Measurements from ENCODE around the gene CD82. TPM values are rescaled to one million over a fixed set of nuclear protein-coding genes. Genes with fewer than 3 reads are reported as not detected.
"Not testable (repeated sequence)": the region's sequence is repeated elsewhere in the genome, so short reads cannot be mapped to it uniquely, and the experiment has no call there.

Gene CD82
- total and polyA plus RNA-seq, 2 donors from 2014 or later: 59.3 to 94.4 TPM

DNA sequence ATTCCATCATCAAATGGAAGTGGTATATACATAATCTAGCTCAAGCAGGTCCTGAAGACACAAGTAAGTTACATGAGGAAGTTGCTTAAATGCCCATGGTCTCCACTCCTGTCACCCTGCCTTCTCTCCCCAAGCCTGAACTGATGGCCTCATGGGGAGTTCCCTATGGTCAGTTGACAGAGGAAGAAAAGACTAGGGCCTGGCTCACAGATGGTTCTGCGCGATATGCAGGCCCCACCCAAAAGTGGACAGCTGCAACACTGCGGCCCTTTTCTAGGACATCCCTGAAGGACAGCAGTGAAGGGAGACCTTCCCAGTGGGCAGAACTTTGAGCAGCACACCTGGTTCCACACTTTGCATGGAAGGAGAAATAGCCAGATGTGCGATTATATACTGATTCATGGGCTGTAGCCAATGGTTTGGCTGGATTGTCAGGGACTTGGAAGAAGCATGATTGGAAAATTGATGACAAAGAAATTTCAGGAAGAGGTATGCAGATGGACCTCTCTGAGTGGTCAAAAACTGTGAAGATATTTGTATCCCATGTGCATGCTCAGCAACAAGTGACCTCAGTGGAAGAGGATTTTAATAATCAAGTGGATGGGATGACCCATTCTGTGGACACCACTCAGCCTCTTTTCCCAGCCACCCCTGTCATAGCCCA lies 17.3 kb upstream of the CD82 start:
- DNase-seq (no peak), FAIRE-seq (no peak)
- no peaks in the 10 kb centered on the region for H3K27me3 ChIP-seq (ENCODE audit: control insufficient read depth, insufficient read depth, low read length)
- H3K4me1 ChIP-seq (ENCODE audit: control insufficient read depth in 2 of 3, insufficient read depth in 2 of 3, low read depth in 1 of 3, low read length in 3 of 3): no peaks in the 10 kb centered on the region
- H3K9ac ChIP-seq (ENCODE audit: low read length in 3 of 3): no peak overlapping the region
- H3K27ac ChIP-seq (ENCODE audit: low read depth in 2 of 2, low read length in 2 of 2): no peak overlapping the region
- no peak overlapping the region for H3K4me3 ChIP-seq (ENCODE audit: low read length in 3 of 3)
- H3K9me3 ChIP-seq (ENCODE audit: control insufficient read depth in 2 of 3, insufficient read depth in 1 of 3, low read length in 3 of 3): no peaks in the 10 kb centered on the region
- intact Hi-C loops (cut with DNase I): no loop called here
- TF ChIP-seq, protein P1, sequence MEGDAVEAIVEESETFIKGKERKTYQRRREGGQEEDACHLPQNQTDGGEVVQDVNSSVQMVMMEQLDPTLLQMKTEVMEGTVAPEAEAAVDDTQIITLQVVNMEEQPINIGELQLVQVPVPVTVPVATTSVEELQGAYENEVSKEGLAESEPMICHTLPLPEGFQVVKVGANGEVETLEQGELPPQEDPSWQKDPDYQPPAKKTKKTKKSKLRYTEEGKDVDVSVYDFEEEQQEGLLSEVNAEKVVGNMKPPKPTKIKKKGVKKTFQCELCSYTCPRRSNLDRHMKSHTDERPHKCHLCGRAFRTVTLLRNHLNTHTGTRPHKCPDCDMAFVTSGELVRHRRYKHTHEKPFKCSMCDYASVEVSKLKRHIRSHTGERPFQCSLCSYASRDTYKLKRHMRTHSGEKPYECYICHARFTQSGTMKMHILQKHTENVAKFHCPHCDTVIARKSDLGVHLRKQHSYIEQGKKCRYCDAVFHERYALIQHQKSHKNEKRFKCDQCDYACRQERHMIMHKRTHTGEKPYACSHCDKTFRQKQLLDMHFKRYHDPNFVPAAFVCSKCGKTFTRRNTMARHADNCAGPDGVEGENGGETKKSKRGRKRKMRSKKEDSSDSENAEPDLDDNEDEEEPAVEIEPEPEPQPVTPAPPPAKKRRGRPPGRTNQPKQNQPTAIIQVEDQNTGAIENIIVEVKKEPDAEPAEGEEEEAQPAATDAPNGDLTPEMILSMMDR (IDR thresholded peaks at IDR 0.05; ENCODE audit: borderline replicate concordance, extremely low read depth, insufficient read depth): no peak
- no peaks in the 10 kb centered on the region for H3K36me3 ChIP-seq (ENCODE audit: control insufficient read depth in 2 of 3, insufficient read depth in 3 of 3, low read length in 3 of 3)

DNA sequence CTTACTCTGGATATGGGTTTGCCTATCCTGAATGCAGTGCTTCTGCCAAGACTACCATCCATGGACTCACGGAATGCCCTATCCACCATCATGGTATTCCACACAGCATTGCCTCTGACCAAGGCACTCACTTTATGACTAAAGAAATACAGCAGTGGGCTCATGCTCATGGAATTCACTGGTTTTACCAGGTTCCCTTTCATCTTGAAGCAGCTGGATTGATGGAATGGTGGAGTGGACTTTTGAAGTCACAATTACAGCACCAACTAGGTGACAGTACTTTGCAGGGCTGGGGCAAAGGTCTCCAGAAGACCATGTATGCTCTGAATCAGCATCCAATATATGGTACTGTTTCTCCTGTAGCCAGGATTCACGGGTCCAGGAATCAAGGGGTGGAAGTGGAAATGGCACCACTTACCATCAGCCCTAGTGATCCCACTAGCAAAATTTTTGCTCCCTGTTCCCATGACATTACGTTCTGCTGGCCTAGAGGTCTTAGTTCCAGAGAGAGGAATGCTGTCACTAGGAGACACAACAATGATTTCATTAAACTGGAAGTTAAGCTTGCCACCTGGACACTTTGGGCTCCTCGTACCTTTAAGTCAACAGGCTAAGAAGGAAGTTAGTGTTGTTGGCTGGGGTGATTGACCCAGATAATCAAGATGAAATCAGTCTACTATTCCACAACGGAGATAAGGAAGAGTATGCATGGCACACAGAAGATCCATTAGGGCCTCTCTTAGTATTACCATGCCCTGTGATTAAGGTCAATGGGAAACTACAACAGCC lies 16.3 kb upstream of the CD82 start:
- H3K36me3 ChIP-seq (ENCODE audit: control insufficient read depth in 2 of 3, insufficient read depth in 3 of 3, low read length in 3 of 3); intact Hi-C loops (cut with DNase I); H3K27ac ChIP-seq (ENCODE audit: low read depth in 2 of 2, low read length in 2 of 2); H3K27me3 ChIP-seq (ENCODE audit: control insufficient read depth, insufficient read depth, low read length); H3K4me1 ChIP-seq (ENCODE audit: control insufficient read depth in 2 of 3, insufficient read depth in 2 of 3, low read depth in 1 of 3, low read length in 3 of 3); H3K4me3 ChIP-seq (ENCODE audit: low read length in 3 of 3); FAIRE-seq; H3K9ac ChIP-seq (ENCODE audit: low read length in 3 of 3); DNase-seq; H3K9me3 ChIP-seq (ENCODE audit: control insufficient read depth in 2 of 3, insufficient read depth in 1 of 3, low read length in 3 of 3): not testable (repeated sequence)

DNA sequence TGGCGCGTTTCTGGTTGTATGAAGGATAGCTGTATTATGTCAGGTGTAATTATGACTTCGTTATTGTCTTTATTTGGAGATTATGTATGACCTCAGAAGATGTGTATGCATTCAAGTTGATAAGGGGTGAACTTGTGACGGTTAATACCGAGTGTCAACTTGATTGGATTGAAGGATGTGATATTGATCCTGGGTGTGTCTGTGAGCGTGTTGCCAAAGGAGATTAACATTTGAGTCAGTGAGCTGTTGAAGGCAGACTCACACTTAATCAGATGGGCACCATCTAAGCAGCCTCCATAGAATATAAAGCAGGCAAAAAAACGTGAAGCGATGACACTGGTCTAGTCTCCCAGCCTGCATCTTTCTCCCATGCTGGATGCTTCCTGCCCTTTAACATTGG lies 15.3 kb upstream of the CD82 start:
- Histone ChIP-seq H3K4me1 (ENCODE audit: control insufficient read depth in 2 of 3, insufficient read depth in 2 of 3, low read depth in 1 of 3, low read length in 3 of 3) (no peaks in the 10 kb centered on the region), H3K9ac (ENCODE audit: low read length in 3 of 3) (no peak overlapping the region), H3K4me3 (ENCODE audit: low read length in 3 of 3) (no peak overlapping the region), H3K27me3 (ENCODE audit: control insufficient read depth, insufficient read depth, low read length) (no peaks in the 10 kb centered on the region), H3K36me3 (ENCODE audit: control insufficient read depth in 2 of 3, insufficient read depth in 3 of 3, low read length in 3 of 3) (no peaks in the 10 kb centered on the region), H3K9me3 (ENCODE audit: control insufficient read depth in 2 of 3, insufficient read depth in 1 of 3, low read length in 3 of 3) (no peaks in the 10 kb centered on the region), H3K27ac (ENCODE audit: low read depth in 2 of 2, low read length in 2 of 2) (no peak overlapping the region)
- TF ChIP-seq, protein P1 (IDR thresholded peaks at IDR 0.05; ENCODE audit: borderline replicate concordance, extremely low read depth, insufficient read depth): no peak
- DNase-seq (no peak), FAIRE-seq (no peak)
- intact Hi-C loops (cut with DNase I): loop anchor here (10.0 kb wide), 1 partner anchor 355 kb away; no protein-coding TSS in a partner anchor

DNA sequence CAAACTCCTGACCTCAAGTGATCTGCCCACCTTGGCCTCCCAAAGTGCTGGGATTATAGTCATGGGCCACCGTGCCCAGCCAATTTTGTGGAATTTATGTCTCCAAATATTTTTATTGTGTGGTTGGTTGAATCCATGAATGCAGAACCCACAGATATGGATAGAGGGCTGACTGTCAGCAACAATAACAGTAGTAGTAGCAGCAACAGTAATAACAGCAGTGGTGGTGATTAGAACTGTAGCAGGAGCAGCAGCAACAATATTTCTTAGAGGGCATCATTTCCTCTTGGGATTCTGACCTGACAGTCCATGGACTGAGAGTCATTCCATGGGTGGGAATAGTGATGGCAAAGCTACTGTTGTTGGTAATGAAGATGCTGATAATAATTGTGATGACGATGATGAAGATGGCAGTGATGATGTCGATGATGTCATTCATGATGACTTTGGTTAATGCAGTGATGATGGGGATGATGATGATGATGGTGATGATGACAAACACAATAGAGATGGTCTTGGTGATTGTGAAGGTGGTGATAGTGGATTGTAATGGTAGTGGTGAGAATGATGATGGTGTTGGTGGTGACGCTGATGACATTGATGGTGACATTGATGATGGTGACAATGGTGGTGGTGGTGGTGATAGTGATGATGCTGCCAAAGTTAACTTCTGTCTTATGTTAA lies 13.9 kb upstream of the CD82 start:
- intact Hi-C loops (cut with DNase I): loop anchor here (10.0 kb wide), 1 partner anchor 353 kb away; no protein-coding TSS in a partner anchor
- TF ChIP-seq, protein P1 (IDR thresholded peaks at IDR 0.05; ENCODE audit: borderline replicate concordance, extremely low read depth, insufficient read depth): no peak
- no peak overlapping the region for H3K9ac ChIP-seq (ENCODE audit: low read length in 3 of 3)
- H3K9me3 ChIP-seq (ENCODE audit: control insufficient read depth in 2 of 3, insufficient read depth in 1 of 3, low read length in 3 of 3): no peaks in the 10 kb centered on the region
- no peaks in the 10 kb centered on the region for H3K36me3 ChIP-seq (ENCODE audit: control insufficient read depth in 2 of 3, insufficient read depth in 3 of 3, low read length in 3 of 3)
- H3K27me3 ChIP-seq (ENCODE audit: control insufficient read depth, insufficient read depth, low read length): no peaks in the 10 kb centered on the region
- H3K27ac ChIP-seq (ENCODE audit: low read depth in 2 of 2, low read length in 2 of 2): no peak overlapping the region
- H3K4me1 ChIP-seq (ENCODE audit: control insufficient read depth in 2 of 3, insufficient read depth in 2 of 3, low read depth in 1 of 3, low read length in 3 of 3): no peaks in the 10 kb centered on the region
- no peak overlapping the region for H3K4me3 ChIP-seq (ENCODE audit: low read length in 3 of 3)
- FAIRE-seq (no peak), DNase-seq (no peak)

Data from kidney (tissue), 14 donors.